Stimulated activated CD8-positive, alpha-beta memory T cell treated with anti-CD3 and anti-CD28 coated beads, Interleukin-12 subunit alpha, Interleukin-12 subunit beta, amount 100 ng/mL, for 1 hour (primary cell): Measurements from ENCODE around the gene LCT.
"Not testable (repeated sequence)": the region's sequence is repeated elsewhere in the genome, so short reads cannot be mapped to it uniquely, and the experiment has no call there.

Source experiments
- DNase-seq: peaks from one replicate; pipeline ENCODE4 v3.0.0-alpha.2; 2020; ENCODE audit warnings: low read depth

LCT gene

GRCh38 chr2:135836596-135837270 lies at the start of gene LCT:
Gene LCT, minus strand, starts transcription at chr2:135837184. Its CDS starts 15 bp downstream, at chr2:135837169.
- no peak for DNase-seq

- DNase-seq, result no peak
Measured at GRCh38 chr2:135885709-135886108, 48.7 kb upstream of the LCT start.

- DNase-seq, result no peak
Measured at GRCh38 chr2:135882415-135882814, 45.4 kb upstream of the LCT start.

GRCh38 chr2:135876770-135877169 lies 39.8 kb upstream of the LCT start:
- not testable (repeated sequence) for DNase-seq

GRCh38 chr2:135876066-135876711 lies 39.2 kb upstream of the LCT start, which contains the start of gene MCM6:
Gene MCM6, minus strand, starts transcription at chr2:135876443. Its CDS starts 78 bp downstream, at chr2:135876365.
- DNase-seq, result peak; percentile 97

GRCh38 chr2:135875491-135876065 lies 38.6 kb upstream of the LCT start:
- DNase-seq, result peak; percentile 51

GRCh38 chr2:135874777-135875365 lies 37.9 kb upstream of the LCT start:
- no peak for DNase-seq

GRCh38 chr2:135870571-135870970 lies 33.6 kb upstream of the LCT start:
- DNase-seq, result no peak

GRCh38 chr2:135863233-135863632 lies 26.2 kb upstream of the LCT start:
- DNase-seq, result no peak

GRCh38 chr2:135862718-135863117 lies 25.7 kb upstream of the LCT start:
- no peak for DNase-seq

GRCh38 chr2:135853401-135853800 lies 16.4 kb upstream of the LCT start:
- DNase-seq, result no peak

GRCh38 chr2:135851858-135852257 lies 14.9 kb upstream of the LCT start:
- DNase-seq, result no peak

GRCh38 chr2:135850892-135851668 lies 14.1 kb upstream of the LCT start:
- DNase-seq, result no peak

GRCh38 chr2:135849087-135849486 lies 12.1 kb upstream of the LCT start:
- no peak for DNase-seq

GRCh38 chr2:135845997-135846396 lies 9.0 kb upstream of the LCT start:
- no peak for DNase-seq

GRCh38 chr2:135845257-135845656 lies 8.3 kb upstream of the LCT start:
- no peak for DNase-seq

- no peak for DNase-seq
Measured at GRCh38 chr2:135844301-135844895, 7.4 kb upstream of the LCT start.

- DNase-seq, result no peak
Measured at GRCh38 chr2:135843671-135844070, 6.7 kb upstream of the LCT start.

- DNase-seq, result no peak
Measured at GRCh38 chr2:135840601-135841000, 3.6 kb upstream of the LCT start.

GRCh38 chr2:135839713-135840112 lies 2.7 kb upstream of the LCT start:
- no peak for DNase-seq

- DNase-seq, result no peak
Measured at GRCh38 chr2:135838502-135838901, 1.5 kb upstream of the LCT start.

- no peak for DNase-seq
Measured at GRCh38 chr2:135832891-135833290, 4.1 kb downstream of the LCT start.
